HG02943 (cell line): ENCODE data around the gene SARM1.

Experiments used
- ATAC-seq: cut with Tn5 transposase; IDR thresholded peaks from one replicate; pipeline ENCODE4 v1.9.1; 2021; ENCODE audit warnings: mild to moderate bottlenecking, low read depth, moderate library complexity; ENCODE audit not compliant: unreplicated experiment

Gene SARM1

DNA sequence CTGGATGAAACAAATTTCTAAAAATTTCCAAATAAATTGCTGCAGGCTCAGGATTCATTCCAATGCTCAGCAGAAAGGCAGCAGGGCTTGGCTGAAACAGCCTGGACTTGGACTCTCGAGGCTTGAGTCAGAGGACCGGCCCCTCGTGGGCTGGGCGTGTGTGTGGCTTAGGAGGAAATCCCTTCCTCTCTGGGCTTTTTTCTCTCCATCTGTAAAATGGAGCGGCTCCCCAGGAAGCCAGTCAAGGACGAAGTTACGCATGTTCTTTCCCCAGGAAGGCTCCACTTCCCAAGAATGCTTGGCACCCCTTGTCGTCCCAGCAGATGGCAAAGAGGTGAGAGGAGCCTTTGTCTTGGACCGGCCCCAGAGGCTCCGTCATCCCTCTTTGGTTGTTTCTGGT, 21.0 kb downstream of the SARM1 start:
- ATAC-seq = no peak

DNA sequence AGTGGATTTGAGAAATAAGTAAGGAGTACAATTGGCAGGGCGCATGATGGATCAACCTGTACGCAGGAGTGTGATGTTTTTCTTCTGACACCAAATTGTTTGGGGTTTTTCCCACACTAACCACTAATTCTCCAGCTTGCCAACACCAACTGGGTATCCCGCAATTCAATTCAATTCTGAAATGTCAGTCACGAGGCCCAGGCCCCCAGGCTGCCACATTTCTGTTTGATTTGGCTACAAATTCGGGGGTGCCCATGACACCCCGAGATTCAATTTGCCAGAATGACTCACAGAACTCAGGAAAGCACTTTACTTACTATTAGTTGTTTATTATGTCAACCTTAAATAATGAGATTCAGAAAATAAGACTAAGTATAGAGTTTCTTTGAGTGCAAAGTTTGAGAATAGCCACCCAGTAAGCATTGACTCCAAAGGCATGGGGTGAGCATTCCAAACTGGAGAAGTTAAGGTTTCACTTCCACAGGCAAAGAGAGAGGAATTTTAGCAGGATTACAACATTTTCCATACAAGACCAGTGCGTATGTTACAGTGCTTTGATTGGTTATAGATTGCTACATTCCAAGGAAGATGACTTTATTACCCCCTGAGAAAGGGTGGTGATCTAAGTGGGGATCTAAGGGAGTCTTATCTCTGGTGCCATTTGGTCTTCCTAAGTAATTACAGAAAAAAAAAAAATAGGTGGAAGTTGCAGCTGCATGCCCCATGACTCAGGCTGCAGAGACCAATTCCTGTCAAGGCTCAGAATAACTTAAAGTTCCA, 23.0 kb downstream of the SARM1 start:
- ATAC-seq = no peak

DNA sequence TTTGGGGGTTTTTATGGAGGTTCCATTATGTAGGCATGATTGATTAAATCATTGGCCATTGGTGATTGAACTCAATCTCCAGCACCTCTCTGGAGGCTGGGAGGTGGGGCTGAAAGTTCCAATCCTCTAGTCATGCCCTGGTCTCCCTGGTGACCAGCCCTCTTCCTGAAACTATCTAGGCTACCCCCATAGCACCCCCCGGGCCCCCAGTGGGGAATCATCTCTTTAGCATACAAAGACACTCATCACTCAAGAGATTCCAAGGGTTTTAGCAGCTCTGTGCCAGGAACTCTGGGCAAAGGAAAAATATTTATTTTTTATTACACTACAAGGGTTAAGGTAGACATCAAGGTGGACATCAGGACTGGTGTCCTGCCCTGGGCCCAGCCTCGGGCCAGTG, 23.9 kb downstream of the SARM1 start:
- no peak for ATAC-seq

DNA sequence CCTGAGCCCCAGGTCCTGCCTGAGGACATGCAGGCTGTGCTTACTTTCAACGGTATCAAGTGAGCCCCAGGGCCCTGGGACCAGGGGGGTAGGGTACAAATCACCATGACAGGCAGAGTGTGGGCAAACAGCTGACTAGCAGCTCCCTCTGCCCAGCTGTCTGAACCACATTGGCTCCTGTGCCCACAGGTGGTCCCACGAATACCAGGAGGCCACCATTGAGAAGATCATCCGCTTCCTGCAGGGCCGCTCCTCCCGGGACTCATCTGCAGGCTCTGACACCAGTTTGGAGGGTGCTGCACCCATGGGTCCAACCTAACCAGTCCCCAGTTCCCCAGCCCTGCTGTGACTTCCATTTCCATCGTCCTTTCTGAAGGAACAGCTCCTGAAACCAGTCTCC, 24.5 kb downstream of the SARM1 start:
- ATAC-seq = no peak

- ATAC-seq = no peak
These were observed 25.2 kb downstream of the SARM1 start for GRCh38 chr17:28396635-28397239.

DNA sequence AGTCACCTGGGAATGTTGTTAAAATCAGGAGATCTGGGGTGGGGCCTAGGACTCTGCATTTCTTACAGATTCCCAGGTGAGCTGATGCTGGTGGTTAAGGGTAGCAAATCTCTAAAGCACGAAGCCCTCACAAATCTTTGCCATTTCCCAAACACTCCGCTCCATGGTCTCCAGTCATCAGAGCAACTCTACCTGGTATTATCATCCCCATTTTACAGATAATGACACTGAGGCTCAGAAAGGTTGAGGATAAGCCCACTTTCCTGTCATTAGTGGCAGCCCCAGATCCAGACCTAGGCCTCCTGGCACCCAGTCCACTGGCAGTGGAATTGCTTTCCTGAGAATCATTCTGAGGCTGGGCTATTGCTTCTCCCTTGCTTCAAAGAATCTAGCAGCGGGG, 25.8 kb downstream of the SARM1 start:
- no peak for ATAC-seq

GRCh38 chr17:28397687-28398279, 26.3 kb downstream of the SARM1 start:
- ATAC-seq = no peak

DNA sequence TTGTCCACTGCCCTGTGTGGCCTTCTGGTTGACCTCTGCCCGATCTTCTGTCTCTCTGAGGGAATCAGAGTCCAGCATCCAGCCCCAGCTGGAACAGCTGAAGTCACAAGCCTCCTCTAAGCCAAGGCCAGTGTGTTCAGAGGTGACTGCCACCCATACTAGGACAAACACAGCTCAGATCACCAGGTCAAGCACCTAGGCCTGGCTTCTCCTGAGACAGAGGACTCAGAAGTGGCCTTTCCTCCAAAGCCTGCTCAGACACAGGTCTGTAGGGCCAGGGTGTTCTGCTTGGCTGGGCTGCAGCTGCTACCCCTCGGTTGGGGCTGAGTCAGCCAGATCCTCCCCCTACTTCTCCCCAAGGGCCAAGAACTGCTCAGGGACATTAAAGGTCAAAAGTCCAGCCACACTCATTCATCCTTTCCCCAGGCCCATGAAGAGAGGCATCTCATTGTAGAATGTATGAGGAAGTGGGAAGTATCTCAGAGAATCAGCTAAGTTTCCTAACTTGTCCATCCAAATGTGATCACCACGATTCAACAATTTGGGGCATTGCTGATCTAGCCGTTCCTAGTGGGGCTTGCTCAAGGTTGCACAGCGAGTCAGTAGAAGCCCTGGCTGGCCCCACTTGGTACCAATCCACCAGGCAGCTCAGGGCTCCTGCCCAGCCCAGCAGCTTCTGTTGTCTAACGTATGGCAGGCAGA, 26.9 kb downstream of the SARM1 start:
- no peak for ATAC-seq

- no peak for ATAC-seq
These were observed 28.3 kb downstream of the SARM1 start for GRCh38 chr17:28399808-28400207.

DNA sequence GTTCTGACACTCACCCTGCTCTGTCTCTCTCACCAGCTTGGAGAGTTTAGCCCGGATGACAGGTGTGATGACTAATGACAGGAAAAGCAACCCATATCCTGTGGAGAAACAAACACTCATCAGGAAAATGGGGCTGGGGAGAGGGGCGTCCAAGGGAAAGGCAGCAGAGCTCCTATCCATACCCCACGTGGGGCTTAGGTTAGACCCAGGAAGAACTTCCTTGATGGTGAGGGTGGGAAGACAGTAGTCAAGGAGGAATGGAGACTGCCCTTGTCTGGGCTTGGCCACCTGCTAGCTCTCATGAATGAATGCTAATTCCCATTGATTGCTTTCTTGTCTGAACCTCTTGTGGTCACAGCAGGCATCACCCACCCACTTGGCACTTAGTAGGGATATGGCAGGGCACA, 30.7 kb downstream of the SARM1 start:
- ATAC-seq = no peak

- ATAC-seq = no peak
These were observed 31.4 kb downstream of the SARM1 start for GRCh38 chr17:28402844-28403243.

DNA sequence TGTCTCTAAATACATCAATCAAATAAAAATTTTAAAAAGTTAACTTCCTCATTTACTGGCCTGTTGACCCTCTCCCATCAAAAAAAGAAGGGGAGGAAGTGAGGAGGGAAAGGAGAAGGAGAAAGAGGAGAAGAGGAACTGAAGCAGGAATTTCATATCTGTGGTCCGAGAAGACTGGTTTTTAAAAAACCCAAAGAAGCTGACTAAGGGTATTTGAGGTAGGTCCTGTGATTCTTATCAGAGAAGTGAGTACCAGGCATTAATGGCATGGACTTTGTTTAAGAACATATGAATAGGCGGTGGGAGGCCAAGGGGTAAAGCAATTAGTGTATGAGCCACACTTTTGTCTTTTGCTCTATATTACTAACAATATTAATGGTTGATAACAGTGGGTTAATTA, 32.5 kb downstream of the SARM1 start:
- ATAC-seq = no peak

DNA sequence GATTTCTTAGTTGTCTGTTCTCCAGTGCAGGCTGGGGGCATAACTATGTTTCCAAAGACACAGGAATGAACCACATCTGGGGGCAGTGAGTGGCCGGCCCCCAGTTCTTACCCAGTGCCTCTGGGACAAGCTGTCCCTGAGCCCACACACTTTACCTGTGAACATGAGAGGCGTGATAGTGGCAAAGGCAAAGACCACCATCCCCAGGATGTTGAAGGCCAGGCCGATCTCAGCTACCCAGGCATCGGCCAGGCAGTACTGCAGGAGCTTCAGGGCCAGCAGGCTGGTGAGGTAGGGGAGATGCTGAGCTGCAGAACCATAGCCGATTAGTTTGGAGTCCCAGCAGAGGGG, 32.9 kb downstream of the SARM1 start:
- ATAC-seq = no peak

DNA sequence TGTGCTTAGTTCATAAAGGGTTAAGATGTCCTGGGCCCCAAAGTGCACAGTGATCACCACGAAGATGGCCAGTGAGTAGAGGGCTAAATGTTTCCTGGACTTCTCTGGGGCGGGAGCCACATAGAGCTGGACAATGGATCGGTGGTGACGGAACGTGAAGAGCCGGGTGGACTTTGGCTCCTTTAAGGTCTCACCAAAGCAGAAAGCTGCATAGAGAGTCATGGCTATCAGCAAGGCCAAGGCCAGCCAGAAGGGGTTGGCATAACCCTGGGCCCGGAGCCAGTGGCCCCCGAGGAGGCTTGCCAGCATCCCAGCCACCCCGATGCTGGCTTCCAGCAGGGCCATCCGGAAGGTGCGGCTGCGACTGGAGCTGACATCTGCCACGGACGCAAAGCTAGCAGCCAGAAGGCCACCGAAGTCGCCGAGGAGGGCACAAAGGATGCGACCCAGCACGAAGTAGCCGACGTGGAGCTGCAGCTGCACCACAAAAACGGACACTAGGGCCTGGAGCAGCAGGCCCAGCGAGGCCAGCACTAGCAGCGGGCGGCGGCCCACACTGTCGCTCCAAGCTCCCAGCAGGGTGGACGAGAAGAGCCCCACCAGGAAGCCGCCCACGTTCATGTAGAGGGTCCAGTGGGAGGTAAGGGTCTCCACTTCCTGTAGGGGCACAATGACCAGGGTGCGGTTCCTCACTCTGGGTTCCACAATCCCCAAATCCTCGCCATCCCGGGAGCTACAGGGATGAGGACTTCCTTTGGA, 33.5 kb downstream of the SARM1 start:
- ATAC-seq = no peak

- no peak for ATAC-seq
These were observed 34.4 kb downstream of the SARM1 start, which contains the start of gene SLC46A1 for GRCh38 chr17:28405632-28406472. Gene SLC46A1, minus strand, starts transcription at chr17:28406212. Its CDS starts 98 bp downstream, at chr17:28406114.

DNA sequence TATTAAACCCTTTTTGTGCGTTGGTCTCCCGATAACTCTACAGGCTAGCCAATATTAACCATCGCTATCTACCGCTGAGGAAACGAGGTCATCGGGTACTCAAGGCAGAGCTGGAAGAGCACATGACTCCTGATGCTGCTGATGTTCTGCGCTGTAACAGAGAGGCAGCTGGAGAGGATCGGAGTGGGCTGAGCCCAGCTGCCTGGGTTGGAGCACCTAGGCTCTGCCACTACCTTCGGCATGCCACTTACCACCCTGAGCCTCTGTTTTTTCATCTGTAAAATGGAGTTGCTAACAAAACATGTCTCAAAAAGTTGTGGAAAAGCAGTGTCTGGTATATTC, 35.0 kb downstream of the SARM1 start:
- no peak for ATAC-seq

DNA sequence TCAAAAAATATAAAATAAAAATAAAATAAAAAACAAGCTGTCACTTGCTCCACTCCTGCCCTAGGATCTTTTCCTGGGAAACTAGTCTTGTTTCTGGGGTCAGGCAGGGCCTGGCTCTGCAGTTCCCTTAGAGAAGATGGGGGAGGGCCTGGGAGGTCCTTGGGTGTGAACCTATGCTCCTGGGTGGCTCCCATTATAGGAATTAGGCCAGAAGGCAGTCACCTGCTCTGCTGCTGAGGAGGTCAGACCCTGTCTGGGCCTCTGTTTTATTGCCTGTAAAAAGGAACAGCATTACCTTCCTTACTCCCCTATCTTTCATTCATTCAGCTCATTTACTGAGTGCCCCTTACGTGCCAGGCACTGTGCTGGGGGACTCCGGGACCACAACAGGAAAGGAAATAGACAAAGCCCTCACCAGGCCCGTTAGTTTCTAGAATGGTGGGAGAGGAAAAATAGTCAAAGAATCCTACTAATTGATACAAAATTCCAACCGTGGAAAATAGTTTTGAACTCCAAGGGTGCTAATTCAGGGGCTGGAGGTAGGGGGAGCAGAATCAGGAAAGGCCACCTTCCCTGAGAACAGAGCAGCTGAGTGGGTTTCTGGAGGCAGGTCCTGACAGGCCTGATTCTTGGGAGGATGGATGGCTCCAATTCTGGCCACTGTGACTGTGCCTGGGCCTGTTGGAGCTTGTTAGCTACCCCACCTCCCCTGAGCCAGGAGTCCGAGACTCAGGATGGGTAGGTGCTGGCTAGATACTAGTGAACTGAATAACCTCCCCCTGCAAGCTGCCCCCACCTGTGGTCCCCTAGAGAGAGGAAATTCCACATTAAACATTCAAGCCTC, 35.9 kb downstream of the SARM1 start:
- ATAC-seq = no peak

- ATAC-seq = no peak
These were observed 36.4 kb downstream of the SARM1 start for GRCh38 chr17:28407974-28408306.

- no peak for ATAC-seq
These were observed 40.6 kb downstream of the SARM1 start for GRCh38 chr17:28412099-28412498.
